Chondrocyte (in vitro differentiated cells): Measurements from ENCODE around the gene ALPK3. TPM values are rescaled to one million over a fixed set of nuclear protein-coding genes. Genes with fewer than 3 reads are reported as not detected.

Experiments
- DNase-seq: peaks from one replicate; pipeline ENCODE4 v3.0.0; 2021; ENCODE audit warnings: mixed read lengths, low spot score
- H3K27ac Mint-ChIP-seq: one replicate; pipeline ENCODE4 v1.8.0; 2021; ENCODE audit warnings: mild to moderate bottlenecking, moderate library complexity, mixed read lengths; ENCODE audit not compliant: unreplicated experiment
- H3K27me3 Mint-ChIP-seq: 2 replicates; pipeline ENCODE4 v1.8.0; 2021; ENCODE audit warnings: low read depth, mixed read lengths
- H3K36me3 Mint-ChIP-seq: 2 replicates; pipeline ENCODE4 v1.8.0; 2021; ENCODE audit warnings: low read depth, mixed read lengths
- H3K4me1 Mint-ChIP-seq: 2 replicates; pipeline ENCODE4 v1.8.0; 2021; ENCODE audit warnings: low read depth, mild to moderate bottlenecking, mixed read lengths
- H3K4me3 Mint-ChIP-seq: one replicate; pipeline ENCODE4 v1.8.0; 2021; ENCODE audit warnings: mild to moderate bottlenecking, moderate library complexity, mixed read lengths; ENCODE audit not compliant: unreplicated experiment
- H3K9me3 Mint-ChIP-seq: 2 replicates; pipeline ENCODE4 v1.8.0; 2021; ENCODE audit warnings: low read depth, mixed read lengths
- total RNA-seq: library from RNA; stranded (reverse); gene quantifications from 3 replicates; pipeline ENCODE4 v1.2.1, GENCODE V29; 2021
- TF ChIP-seq, protein P1 (sequence below): fragments of 200-600 bp; sonication (generic); IDR thresholded peaks from 2 replicates; pipeline ENCODE4 v1.5.0; 2021; ENCODE audit warnings: antibody characterized with exemption, mild to moderate bottlenecking, moderate library complexity

Gene ALPK3
- total RNA-seq, 1 donor from 2014 or later = 6.4 TPM

DNA sequence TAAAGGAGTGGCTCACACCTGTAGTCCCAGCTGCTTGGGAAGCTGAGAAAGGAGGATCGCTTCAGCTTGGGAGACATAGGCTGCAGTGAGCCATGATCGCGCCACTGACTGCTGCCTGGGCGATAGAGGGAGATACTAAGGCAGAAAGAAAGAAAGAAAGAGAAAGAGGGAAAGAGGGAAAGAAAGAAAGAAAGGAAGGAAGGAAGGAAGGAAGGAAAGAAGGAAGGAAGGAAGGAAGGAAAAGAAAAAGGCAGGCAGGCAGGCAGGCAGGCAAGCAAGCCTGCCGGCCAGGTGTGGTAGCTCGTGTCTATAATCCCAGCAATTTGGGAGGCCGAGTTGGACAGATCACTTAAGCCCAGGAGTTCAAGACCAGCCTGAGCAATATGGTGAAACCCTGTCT lies 82.6 kb downstream of the ALPK3 start:
- H3K4me1 Mint-ChIP-seq = peaks cover 9% of the 10 kb centered on the region
- peaks cover 10% of the 10 kb centered on the region for H3K9me3 Mint-ChIP-seq
- H3K27ac Mint-ChIP-seq = no peak overlapping the region
- DNase-seq = no peak
- TF ChIP-seq, protein P1, sequence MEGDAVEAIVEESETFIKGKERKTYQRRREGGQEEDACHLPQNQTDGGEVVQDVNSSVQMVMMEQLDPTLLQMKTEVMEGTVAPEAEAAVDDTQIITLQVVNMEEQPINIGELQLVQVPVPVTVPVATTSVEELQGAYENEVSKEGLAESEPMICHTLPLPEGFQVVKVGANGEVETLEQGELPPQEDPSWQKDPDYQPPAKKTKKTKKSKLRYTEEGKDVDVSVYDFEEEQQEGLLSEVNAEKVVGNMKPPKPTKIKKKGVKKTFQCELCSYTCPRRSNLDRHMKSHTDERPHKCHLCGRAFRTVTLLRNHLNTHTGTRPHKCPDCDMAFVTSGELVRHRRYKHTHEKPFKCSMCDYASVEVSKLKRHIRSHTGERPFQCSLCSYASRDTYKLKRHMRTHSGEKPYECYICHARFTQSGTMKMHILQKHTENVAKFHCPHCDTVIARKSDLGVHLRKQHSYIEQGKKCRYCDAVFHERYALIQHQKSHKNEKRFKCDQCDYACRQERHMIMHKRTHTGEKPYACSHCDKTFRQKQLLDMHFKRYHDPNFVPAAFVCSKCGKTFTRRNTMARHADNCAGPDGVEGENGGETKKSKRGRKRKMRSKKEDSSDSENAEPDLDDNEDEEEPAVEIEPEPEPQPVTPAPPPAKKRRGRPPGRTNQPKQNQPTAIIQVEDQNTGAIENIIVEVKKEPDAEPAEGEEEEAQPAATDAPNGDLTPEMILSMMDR = no peak
- peaks cover 3% of the 10 kb centered on the region for H3K36me3 Mint-ChIP-seq
- H3K27me3 Mint-ChIP-seq = peaks cover 2% of the 10 kb centered on the region
- no peak overlapping the region for H3K4me3 Mint-ChIP-seq

DNA sequence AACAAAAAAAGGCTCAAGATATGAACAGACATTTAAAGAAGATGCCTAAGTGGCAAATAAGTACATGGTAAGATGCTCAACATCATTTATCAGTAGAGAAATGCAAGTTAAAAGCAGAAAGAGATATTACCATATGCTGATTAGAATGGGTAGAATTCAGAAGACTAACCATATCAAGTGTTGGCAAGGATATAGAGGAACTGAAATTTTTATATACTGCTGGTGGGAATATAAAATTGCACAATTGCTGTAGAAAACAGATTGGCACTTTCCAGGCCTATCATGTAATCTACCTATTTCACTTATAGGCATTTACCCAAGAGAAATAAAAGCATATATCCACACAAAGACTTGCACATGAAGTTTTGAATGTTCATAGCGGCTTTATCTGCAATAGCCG lies 84.4 kb downstream of the ALPK3 start:
- Mint-ChIP-seq H3K27ac (no peak overlapping the region), H3K36me3 (peaks cover 3% of the 10 kb centered on the region), H3K27me3 (peaks cover 2% of the 10 kb centered on the region), H3K4me1 (peaks cover 18% of the 10 kb centered on the region), H3K9me3 (peaks cover 10% of the 10 kb centered on the region), H3K4me3 (no peak overlapping the region)
- TF ChIP-seq, protein P1 = no peak
- DNase-seq = no peak

DNA sequence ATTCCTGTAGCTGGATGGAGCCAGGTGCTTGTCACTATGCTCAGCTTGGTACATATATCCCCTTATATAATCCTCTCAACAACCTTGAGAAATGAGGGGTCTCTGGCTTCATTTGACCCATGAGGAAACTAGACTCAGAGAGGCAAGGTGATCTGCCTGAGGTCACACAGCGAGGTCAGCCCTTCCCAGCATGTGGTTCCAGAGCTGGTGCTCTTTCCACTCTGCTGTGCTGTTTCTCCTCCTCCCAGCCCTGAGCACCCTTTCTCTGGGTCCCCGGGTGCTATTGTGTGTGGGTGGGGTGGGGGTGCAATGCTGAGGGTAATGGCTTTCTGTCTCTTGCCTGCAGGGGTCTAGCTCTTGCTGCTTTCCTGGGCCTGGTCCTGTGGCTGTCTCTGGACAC lies 86.6 kb downstream of the ALPK3 start:
- Mint-ChIP-seq H3K27me3 (peaks cover 2% of the 10 kb centered on the region), H3K36me3 (peaks cover 3% of the 10 kb centered on the region), H3K27ac (peak overlapping the region; percentile 78), H3K4me3 (no peak overlapping the region), H3K4me1 (peaks cover 27% of the 10 kb centered on the region), H3K9me3 (peaks cover 7% of the 10 kb centered on the region)
- DNase-seq = no peak
- TF ChIP-seq, protein P1 = no peak

DNA sequence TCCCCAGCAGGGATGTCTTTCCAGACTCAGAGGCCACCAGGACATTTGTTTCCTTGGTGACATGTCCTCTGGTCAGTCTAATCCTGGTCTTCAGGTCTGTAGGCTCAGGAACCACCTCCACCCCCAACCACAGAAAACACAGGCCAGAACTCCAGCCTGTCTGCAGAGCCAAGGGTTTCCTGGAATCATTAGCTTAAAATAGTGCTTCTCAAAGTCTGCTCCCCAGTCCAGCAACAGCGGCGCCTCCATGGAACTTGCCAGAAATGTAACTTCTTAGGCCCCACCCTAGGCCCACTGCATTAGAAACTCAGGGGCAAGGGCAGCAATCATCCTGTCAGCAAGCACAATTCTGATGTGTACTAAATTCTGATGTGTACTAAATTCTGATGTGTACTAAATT lies 87.3 kb downstream of the ALPK3 start:
- H3K4me1 Mint-ChIP-seq = peaks cover 33% of the 10 kb centered on the region
- H3K4me3 Mint-ChIP-seq = no peak overlapping the region
- H3K9me3 Mint-ChIP-seq = peaks cover 4% of the 10 kb centered on the region
- no peak for DNase-seq
- H3K36me3 Mint-ChIP-seq = peaks cover 2% of the 10 kb centered on the region
- H3K27ac Mint-ChIP-seq = peak overlapping the region; percentile 78
- H3K27me3 Mint-ChIP-seq = peaks cover 2% of the 10 kb centered on the region
- TF ChIP-seq, protein P1 = no peak

DNA sequence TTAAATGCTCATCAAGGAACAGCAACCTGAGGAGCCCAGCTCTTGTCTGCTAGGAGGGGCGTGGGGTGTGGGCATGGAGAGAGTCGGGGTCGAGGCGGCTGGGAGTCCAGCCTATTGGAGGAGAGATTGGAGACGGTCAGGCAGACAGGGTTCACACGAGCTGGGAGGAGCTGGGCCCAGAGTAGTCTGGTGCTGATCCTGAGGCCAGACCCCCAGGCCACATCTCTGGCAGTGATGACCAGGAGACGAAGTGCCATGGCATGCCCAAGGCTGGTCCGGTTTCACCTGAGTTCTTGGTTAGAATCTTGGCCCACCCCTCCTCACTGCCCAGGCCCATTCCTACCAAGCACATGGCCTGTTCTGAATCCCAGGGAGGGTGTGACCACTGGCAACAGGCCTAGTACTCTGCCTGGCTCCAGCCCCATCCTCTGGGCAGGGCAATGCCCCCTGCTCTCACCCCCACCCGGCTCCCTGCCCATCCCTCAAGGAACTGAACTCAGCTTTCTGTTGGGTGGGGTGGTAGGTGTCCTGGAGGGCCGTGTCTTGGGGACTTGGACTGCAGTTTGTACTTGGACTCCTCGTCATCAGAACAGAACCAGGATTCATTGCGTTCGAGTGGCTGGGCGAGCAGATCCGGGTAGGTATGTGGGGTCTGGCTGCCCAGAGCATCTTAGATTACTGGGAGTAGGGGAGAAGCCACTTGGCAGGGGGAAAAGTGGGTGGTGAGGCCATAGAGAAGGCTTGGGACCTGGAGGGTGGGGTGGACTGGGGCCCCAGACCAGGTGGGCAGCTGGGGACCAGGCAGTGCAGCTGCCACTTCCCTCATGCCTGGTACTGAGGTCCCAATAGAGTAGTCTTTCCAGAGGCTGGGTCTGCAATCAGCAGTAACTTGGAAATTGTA lies 88.1 kb downstream of the ALPK3 start:
- Mint-ChIP-seq H3K27ac (peak overlapping the region; percentile 78), H3K9me3 (no peaks in the 10 kb centered on the region), H3K36me3 (no peaks in the 10 kb centered on the region), H3K4me3 (no peak overlapping the region), H3K4me1 (peaks cover 33% of the 10 kb centered on the region), H3K27me3 (no peaks in the 10 kb centered on the region)
- TF ChIP-seq, protein P1 = no peak
- no peak for DNase-seq
